AG04450 (cell line): ENCODE results near the gene TGFBR2. TPM values are rescaled to one million over a fixed set of nuclear protein-coding genes. Genes with fewer than 3 reads are reported as not detected.

Source experiments
- CTCF ChIA-PET: fragments of 300-600, 350-600 bp; formaldehyde crosslinking; extraction: SDS; loops from one replicate; lab custom pipeline; 2022; ENCODE audit warnings: antibody characterized with exemption, inconsistent platforms; lab: Charles Lee
- POLR2A ChIA-PET: fragments of 350-600 bp; formaldehyde crosslinking; extraction: SDS; loops from one replicate; lab custom pipeline; 2021; ENCODE audit warnings: antibody characterized with exemption, inconsistent platforms; lab: Yijun Ruan, JAX
- DNase-seq: peaks from one replicate; pipeline ENCODE4 v3.0.0-alpha.2; 2011; ENCODE audit warnings: low read depth, low spot score
- H3K27ac ChIP-seq: one replicate; pipeline ENCODE4 v1.5.1; 2012; ENCODE audit warnings: low read depth, low read length, control low read depth
- H3K27me3 ChIP-seq: one replicate; pipeline ENCODE4 v1.6.0; 2012; ENCODE audit warnings: low read length; ENCODE audit not compliant: control insufficient read depth, insufficient read depth
- H3K4me3 ChIP-seq: 2 replicates; pipeline ENCODE4 v1.5.1; 2011; ENCODE audit warnings: mild to moderate bottlenecking, low read depth, low read length, control low read depth
- H3K9me3 ChIP-seq: 2 replicates; pipeline ENCODE4 v1.5.1; 2012; ENCODE audit warnings: low read length; ENCODE audit not compliant: control insufficient read depth, insufficient read depth
- polyA plus RNA-seq: library from polyadenylated mRNA; depleted of rRNA; stranded (reverse); fragments of >200 nt; gene quantifications from 2 replicates; pipeline ENCODE4 v1.2.3, GENCODE V29; 2011
- TF ChIP-seq, protein P1 (sequence below): IDR thresholded peaks from 2 replicates; pipeline ENCODE4 v1.5.1; 2011; ENCODE audit warnings: low read depth, low read length, control low read depth, inconsistent platforms

The TGFBR2 gene
- polyA plus RNA-seq, 1 experiment = 158 TPM

DNA sequence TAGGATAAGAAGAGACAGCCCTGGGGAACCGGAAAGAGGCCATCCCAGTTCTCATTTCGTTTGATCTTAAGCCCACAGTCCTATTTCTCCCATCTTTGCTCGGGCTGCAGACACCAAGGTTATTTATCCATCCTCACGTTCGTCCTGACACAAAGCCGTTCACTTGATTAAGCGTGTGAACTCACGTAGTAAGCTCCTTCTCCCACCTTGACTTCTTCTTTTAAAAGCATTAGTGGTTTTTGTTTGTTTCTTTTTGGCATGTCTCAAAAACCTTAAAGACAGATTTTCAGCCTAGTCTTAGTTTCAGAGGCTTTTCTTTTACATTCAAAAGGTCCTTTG lies 70.9 kb downstream of the TGFBR2 start:
- DNase-seq = no peak
- Histone ChIP-seq H3K27me3 (no peaks in the 10 kb centered on the region), H3K9me3 (no peaks in the 10 kb centered on the region), H3K4me3 (no peak overlapping the region), H3K27ac (no peak overlapping the region)
- ChIA-PET POLR2A (no interaction called here), CTCF (interaction anchor here (0.8 to 1.7 kb wide), 3 partner anchors 10 to 635 kb away, joined by 3 to 14 read pairs (median 5); no protein-coding TSS in a partner anchor)
- TF ChIP-seq, protein P1, sequence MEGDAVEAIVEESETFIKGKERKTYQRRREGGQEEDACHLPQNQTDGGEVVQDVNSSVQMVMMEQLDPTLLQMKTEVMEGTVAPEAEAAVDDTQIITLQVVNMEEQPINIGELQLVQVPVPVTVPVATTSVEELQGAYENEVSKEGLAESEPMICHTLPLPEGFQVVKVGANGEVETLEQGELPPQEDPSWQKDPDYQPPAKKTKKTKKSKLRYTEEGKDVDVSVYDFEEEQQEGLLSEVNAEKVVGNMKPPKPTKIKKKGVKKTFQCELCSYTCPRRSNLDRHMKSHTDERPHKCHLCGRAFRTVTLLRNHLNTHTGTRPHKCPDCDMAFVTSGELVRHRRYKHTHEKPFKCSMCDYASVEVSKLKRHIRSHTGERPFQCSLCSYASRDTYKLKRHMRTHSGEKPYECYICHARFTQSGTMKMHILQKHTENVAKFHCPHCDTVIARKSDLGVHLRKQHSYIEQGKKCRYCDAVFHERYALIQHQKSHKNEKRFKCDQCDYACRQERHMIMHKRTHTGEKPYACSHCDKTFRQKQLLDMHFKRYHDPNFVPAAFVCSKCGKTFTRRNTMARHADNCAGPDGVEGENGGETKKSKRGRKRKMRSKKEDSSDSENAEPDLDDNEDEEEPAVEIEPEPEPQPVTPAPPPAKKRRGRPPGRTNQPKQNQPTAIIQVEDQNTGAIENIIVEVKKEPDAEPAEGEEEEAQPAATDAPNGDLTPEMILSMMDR = no peak

DNA sequence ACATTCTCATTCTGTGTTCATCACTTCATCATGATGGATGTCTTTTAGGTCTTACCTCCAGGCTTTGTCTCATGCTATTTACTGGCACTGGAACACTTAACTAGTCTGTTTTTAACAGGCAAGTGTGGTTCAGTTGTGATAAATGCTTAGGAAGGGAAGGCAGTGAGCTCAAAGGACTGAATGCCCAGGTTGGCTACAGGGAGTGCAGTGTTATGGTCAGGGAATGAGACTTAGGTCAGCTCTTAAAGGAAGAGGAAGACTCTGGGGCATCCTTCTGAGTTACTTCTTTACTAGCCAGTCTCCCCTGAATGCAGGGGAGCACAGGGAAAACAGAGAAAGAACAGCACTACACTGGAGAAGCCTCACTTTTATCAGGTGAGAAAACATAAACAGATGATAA lies 72.6 kb downstream of the TGFBR2 start:
- TF ChIP-seq, protein P1 = no peak
- H3K9me3 ChIP-seq = no peaks in the 10 kb centered on the region
- H3K27ac ChIP-seq = no peak overlapping the region
- ChIA-PET CTCF (interaction anchor here (1.2 to 3.0 kb wide), 2 partner anchors 10 to 15 kb away, joined by 4 to 11 read pairs; no protein-coding TSS in a partner anchor), POLR2A (no interaction called here)
- H3K4me3 ChIP-seq = no peak overlapping the region
- DNase-seq = no peak
- H3K27me3 ChIP-seq = no peaks in the 10 kb centered on the region

DNA sequence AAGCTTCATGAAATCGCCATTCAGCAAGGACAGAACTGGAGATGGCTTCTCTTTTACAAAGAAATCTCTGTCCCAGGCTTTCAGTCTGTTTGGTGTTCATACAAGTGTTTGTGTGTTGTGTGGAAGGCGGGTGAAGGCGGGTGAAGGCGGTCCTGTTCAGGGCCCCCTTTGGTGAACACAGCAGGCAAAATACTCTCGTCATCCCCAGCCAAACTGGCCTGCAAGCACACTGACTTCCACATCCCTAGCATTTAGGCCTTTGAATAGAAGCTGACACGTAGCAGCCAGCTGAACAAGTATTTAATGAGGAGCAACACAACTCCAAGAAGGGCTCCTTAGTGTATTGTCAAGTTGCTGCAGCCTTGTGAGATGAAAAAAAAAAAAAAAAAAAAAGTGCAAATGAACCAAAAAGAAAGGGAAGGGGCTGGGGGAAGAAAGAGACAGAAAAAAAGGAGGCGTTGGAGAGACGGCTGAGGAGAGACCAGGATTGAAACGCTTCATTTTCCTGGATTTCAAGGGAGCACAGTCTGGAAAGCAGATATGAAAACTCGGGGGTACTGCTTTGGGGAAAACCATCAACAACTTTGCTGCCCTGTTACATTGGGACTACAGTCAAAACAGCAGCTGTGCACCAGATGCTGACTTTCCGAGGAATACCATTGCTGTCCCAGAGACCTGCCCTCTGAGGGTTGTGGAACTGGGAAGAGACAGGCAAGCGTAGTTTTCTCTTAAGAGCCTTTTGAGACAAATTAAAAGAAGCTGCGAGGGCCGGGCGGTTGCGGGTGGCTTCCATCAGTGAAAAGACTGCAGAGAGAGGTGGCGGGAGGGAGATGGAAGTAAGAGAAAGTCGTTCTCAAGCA lies 74.6 kb downstream of the TGFBR2 start:
- ChIA-PET POLR2A (interaction anchor here (1.0 kb wide), 1 partner anchor 31 kb away, joined by 11 read pairs; no protein-coding TSS in a partner anchor), CTCF (interaction anchor here (3.0 kb wide), 1 partner anchor 13 kb away, joined by 11 read pairs; no protein-coding TSS in a partner anchor)
- no peaks in the 10 kb centered on the region for H3K27me3 ChIP-seq
- H3K27ac ChIP-seq = peak overlapping the region; percentile 72
- no peak overlapping the region for H3K4me3 ChIP-seq
- TF ChIP-seq, protein P1 = no peak
- DNase-seq = peak; percentile 41
- no peaks in the 10 kb centered on the region for H3K9me3 ChIP-seq

DNA sequence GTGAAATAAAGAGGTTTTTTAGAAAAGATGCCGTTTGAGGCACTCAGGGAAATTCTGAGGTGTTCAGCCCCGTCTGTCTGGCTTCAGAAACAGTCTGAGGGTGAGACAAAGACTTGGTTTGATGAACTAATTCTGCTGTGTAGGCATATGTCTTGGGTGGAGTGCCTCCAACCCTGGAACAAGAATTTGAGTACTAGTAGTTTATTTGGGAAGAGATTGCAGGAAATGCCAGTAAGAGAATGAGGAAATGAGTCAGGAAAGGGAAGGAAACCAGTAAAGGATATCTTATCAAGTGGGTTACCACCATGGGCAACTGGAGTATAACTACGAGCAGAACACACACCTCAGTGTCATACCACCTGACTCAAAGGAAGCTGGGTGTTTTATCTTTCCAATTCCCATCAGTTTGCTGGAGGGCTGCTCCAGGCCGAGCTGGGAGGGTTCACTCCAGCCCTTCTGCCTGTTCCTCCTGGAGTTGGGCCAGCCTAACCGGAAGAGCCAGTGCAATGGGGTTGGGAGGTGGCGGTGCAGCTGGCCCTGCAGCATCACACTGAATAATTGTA lies 75.3 kb downstream of the TGFBR2 start:
- ChIA-PET POLR2A (interaction anchor here (1.0 to 1.4 kb wide), 3 partner anchors 23 to 75 kb away, joined by 3 to 11 read pairs (median 6); partner anchors contain the start of gene TGFBR2), CTCF (no interaction called here)
- Histone ChIP-seq H3K4me3 (no peak overlapping the region), H3K9me3 (no peaks in the 10 kb centered on the region), H3K27me3 (no peaks in the 10 kb centered on the region), H3K27ac (peak overlapping the region; percentile 72)
- DNase-seq = no peak
- TF ChIP-seq, protein P1 = no peak
